ENCODE data around the gene FCN1. TPM values are rescaled to one million over a fixed set of nuclear protein-coding genes. Genes with fewer than 3 reads are reported as not detected.

The FCN1 gene
- total RNA-seq, 1 donor from 2014 or later = not detected

DNA sequence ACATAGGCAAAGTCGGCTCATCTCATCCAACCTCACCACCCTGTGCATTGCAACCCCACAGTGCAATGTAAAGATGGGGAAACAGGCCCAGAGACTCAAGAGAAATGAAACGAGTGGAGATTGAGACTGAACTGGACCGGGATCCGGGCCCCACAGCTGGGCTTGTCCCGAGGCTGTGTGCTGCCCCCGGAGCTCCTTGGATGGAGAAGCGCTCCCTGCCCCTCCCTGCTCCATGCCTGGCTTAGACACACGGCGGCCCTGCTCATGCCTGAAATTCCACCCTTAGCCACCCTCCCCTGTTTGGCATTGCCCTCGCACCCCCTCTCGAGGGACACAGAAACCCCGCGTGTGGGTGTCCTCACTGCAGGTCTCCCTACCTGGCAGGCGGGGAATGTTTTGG lies 27.2 kb upstream of the FCN1 start:
- H3K27ac Mint-ChIP-seq = peak overlapping the region; percentile 59
- DNase-seq (ENCODE audit: low spot score in 2 of 2, unreplicated experiment in 2 of 2) = no peak
- H3K36me3 Mint-ChIP-seq = no peaks in the 10 kb centered on the region
- peaks cover 21% of the 10 kb centered on the region for H3K4me1 Mint-ChIP-seq
- TF ChIP-seq, protein P1, sequence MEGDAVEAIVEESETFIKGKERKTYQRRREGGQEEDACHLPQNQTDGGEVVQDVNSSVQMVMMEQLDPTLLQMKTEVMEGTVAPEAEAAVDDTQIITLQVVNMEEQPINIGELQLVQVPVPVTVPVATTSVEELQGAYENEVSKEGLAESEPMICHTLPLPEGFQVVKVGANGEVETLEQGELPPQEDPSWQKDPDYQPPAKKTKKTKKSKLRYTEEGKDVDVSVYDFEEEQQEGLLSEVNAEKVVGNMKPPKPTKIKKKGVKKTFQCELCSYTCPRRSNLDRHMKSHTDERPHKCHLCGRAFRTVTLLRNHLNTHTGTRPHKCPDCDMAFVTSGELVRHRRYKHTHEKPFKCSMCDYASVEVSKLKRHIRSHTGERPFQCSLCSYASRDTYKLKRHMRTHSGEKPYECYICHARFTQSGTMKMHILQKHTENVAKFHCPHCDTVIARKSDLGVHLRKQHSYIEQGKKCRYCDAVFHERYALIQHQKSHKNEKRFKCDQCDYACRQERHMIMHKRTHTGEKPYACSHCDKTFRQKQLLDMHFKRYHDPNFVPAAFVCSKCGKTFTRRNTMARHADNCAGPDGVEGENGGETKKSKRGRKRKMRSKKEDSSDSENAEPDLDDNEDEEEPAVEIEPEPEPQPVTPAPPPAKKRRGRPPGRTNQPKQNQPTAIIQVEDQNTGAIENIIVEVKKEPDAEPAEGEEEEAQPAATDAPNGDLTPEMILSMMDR (IDR thresholded peaks at IDR 0.05; ENCODE audit: unreplicated experiment) = no peak
- H3K27me3 Mint-ChIP-seq (ENCODE audit: low read depth) = peaks cover 10% of the 10 kb centered on the region
- H3K4me3 Mint-ChIP-seq = no peak overlapping the region
- H3K9me3 Mint-ChIP-seq = no peaks in the 10 kb centered on the region

GRCh38 chr9:134944351-134944802 lies 26.7 kb upstream of the FCN1 start:
- peaks cover 21% of the 10 kb centered on the region for H3K4me1 Mint-ChIP-seq
- H3K4me3 Mint-ChIP-seq = no peak overlapping the region
- peaks cover 11% of the 10 kb centered on the region for H3K27me3 Mint-ChIP-seq (ENCODE audit: low read depth)
- no peaks in the 10 kb centered on the region for H3K36me3 Mint-ChIP-seq
- TF ChIP-seq, protein P1 (IDR thresholded peaks at IDR 0.05; ENCODE audit: unreplicated experiment) = no peak
- peak in 1 of 2 experiments; percentile 58 for DNase-seq (ENCODE audit: low spot score in 2 of 2, unreplicated experiment in 2 of 2)
- no peaks in the 10 kb centered on the region for H3K9me3 Mint-ChIP-seq
- peak overlapping the region; percentile 59 for H3K27ac Mint-ChIP-seq

DNA sequence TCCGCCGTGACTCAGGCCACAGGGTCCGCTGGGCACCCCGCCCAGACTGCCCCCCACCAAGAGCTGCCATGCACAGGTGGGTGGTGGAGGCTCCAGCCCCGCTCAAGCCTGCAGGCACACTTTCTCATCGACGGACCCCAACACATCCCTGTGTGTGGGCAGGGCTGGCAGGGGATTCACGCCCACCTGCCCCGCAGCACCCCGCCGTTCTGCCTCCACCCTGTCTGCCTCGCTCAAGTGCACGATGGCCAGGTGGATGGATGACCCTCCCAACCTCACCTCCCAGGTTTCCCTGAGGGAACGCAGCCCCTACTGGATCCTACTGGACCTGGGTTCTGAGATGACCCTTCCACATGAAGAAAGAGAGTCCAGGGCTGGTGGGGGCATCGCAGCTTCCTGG lies 26.1 kb upstream of the FCN1 start:
- Mint-ChIP-seq H3K27me3 (ENCODE audit: low read depth) (peaks cover 11% of the 10 kb centered on the region), H3K27ac (no peak overlapping the region), H3K4me3 (no peak overlapping the region), H3K4me1 (peaks cover 21% of the 10 kb centered on the region), H3K36me3 (no peaks in the 10 kb centered on the region), H3K9me3 (no peaks in the 10 kb centered on the region)
- TF ChIP-seq, protein P1 (IDR thresholded peaks at IDR 0.05; ENCODE audit: unreplicated experiment) = no peak
- DNase-seq (ENCODE audit: low spot score in 2 of 2, unreplicated experiment in 2 of 2) = no peak

DNA sequence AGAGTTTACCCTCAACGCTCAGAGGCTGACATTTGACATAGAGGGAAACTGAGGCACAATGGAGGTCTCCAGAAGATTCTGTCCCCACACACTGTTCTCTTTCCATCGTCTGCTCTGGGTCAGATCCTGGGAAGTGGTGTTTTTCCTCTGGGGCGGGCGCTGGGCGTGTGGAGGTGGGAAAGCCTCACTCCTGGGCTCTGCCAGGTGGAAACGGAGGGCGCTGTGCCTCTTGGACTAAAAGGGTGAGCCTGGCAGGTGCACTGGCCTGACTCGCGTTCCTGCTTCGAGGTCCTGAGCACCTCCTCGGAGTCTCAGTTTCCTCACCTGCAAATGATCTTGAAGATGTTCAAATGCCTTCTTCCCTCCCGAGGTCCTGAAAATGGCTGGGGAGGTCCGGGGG lies 25.7 kb upstream of the FCN1 start:
- H3K4me1 Mint-ChIP-seq = peaks cover 21% of the 10 kb centered on the region
- H3K4me3 Mint-ChIP-seq = no peak overlapping the region
- no peak for DNase-seq (ENCODE audit: low spot score in 2 of 2, unreplicated experiment in 2 of 2)
- no peaks in the 10 kb centered on the region for H3K9me3 Mint-ChIP-seq
- peaks cover 8% of the 10 kb centered on the region for H3K27me3 Mint-ChIP-seq (ENCODE audit: low read depth)
- no peaks in the 10 kb centered on the region for H3K36me3 Mint-ChIP-seq
- TF ChIP-seq, protein P1 (IDR thresholded peaks at IDR 0.05; ENCODE audit: unreplicated experiment) = no peak
- H3K27ac Mint-ChIP-seq = no peak overlapping the region

GRCh38 chr9:134942788-134943184 lies 25.1 kb upstream of the FCN1 start:
- no peak overlapping the region for H3K4me3 Mint-ChIP-seq
- H3K36me3 Mint-ChIP-seq = no peaks in the 10 kb centered on the region
- H3K27me3 Mint-ChIP-seq (ENCODE audit: low read depth) = peaks cover 8% of the 10 kb centered on the region
- DNase-seq (ENCODE audit: low spot score in 2 of 2, unreplicated experiment in 2 of 2) = no peak
- peaks cover 21% of the 10 kb centered on the region for H3K4me1 Mint-ChIP-seq
- TF ChIP-seq, protein P1 (IDR thresholded peaks at IDR 0.05; ENCODE audit: unreplicated experiment) = no peak
- no peak overlapping the region for H3K27ac Mint-ChIP-seq
- H3K9me3 Mint-ChIP-seq = no peaks in the 10 kb centered on the region
